H1 (cell line): ENCODE measurements around the gene COL19A1. TPM values are rescaled to one million over a fixed set of nuclear protein-coding genes. Genes with fewer than 3 reads are reported as not detected.

ENCODE experiments used
- CTCF ChIA-PET: fragments of 300-600 bp; sonication (Branson Sonifier 250); formaldehyde crosslinking; loops from one replicate; lab custom pipeline; 2021; ENCODE audit not compliant: partially characterized antibody; lab: Charles Lee
- POLR2A ChIA-PET: fragments of 300-600 bp; sonication (Branson Sonifier 250); formaldehyde crosslinking; loops from one replicate; lab custom pipeline; 2021; ENCODE audit warnings: inconsistent platforms; ENCODE audit not compliant: partially characterized antibody; lab: Charles Lee
- DNase-seq, 2 experiments: peaks; one replicate each; pipeline versions ENCODE4 v3.0.0 to v3.0.0-alpha.2; 2010 to 2022; ENCODE audit warnings: low spot score in 2 of 2, low read depth in 1 of 2, mixed read lengths in 1 of 2
- FAIRE-seq: peaks from 2 replicates; lab custom pipeline; 2011; peaks lifted over from hg19 to GRCh38; lab: Jason Lieb, UNC
- H2AFZ ChIP-seq: 2 replicates; pipeline ENCODE4 v1.8.1; 2012; ENCODE audit warnings: low read length, inconsistent platforms
- H2AK5ac ChIP-seq: 2 replicates; pipeline ENCODE4 v1.6.1; 2013; ENCODE audit warnings: low read depth, low read length
- H2BK120ac ChIP-seq: replicated peaks from 2 replicates; pipeline ENCODE3; 2013; ENCODE audit warnings: low read depth, low read length, inconsistent platforms
- H2BK12ac ChIP-seq: 2 replicates; pipeline ENCODE4 v1.6.1; 2013; ENCODE audit warnings: low read depth, low read length
- H2BK15ac ChIP-seq: 2 replicates; pipeline ENCODE4 v1.6.1; 2013; ENCODE audit warnings: low read length
- H2BK20ac ChIP-seq: 2 replicates; pipeline ENCODE4 v1.6.1; 2013; ENCODE audit warnings: low read length
- H2BK5ac ChIP-seq: 2 replicates; pipeline ENCODE4 v1.6.1; 2013; ENCODE audit warnings: low read depth, low read length
- H3K14ac ChIP-seq: 2 replicates; pipeline ENCODE4 v1.6.1; 2013; ENCODE audit warnings: inconsistent platforms; ENCODE audit not compliant: insufficient read length
- H3K18ac ChIP-seq: 2 replicates; pipeline ENCODE4 v1.6.1; 2013; ENCODE audit warnings: low read length; ENCODE audit errors: extremely low read depth
- H3K23ac ChIP-seq: 2 replicates; pipeline ENCODE4 v1.6.1; 2013; ENCODE audit warnings: inconsistent platforms; ENCODE audit not compliant: insufficient read length
- H3K23me2 ChIP-seq: 2 replicates; pipeline ENCODE4 v1.6.1; 2013; ENCODE audit warnings: low read depth, low read length
- H3K27ac ChIP-seq: 2 replicates; pipeline ENCODE4 v1.6.1; 2011; ENCODE audit warnings: low read depth, low read length, inconsistent platforms
- H3K27me3 ChIP-seq, 4 experiments: replicated peaks in 1 of 4; 1 replicate in 1 of 4; 2 replicates in 3 of 4; pipeline versions ENCODE4 v1.6.1 to v1.8.1; 2011 to 2013; ENCODE audit warnings: low read length in 3 of 4, mild to moderate bottlenecking in 3 of 4, inconsistent platforms in 2 of 4, mixed read lengths in 2 of 4, moderate library complexity in 1 of 4; ENCODE audit not compliant: control insufficient read depth in 3 of 4, insufficient read depth in 3 of 4; ENCODE audit errors: extremely low read depth in 1 of 4
- H3K36me3 ChIP-seq, 4 experiments: 2 replicates each; pipeline versions ENCODE4 v1.6.1 to v1.8.1; 2011 to 2013; ENCODE audit warnings: mild to moderate bottlenecking in 4 of 4, low read length in 3 of 4, moderate library complexity in 2 of 4, control low read depth in 1 of 4, inconsistent platforms in 1 of 4; ENCODE audit not compliant: insufficient read depth in 4 of 4, control insufficient read depth in 2 of 4
- H3K4ac ChIP-seq: replicated peaks from 2 replicates; pipeline ENCODE3; 2013; ENCODE audit warnings: low read length, low read depth, mixed read lengths, inconsistent platforms; ENCODE audit not compliant: insufficient read length
- H3K4me1 ChIP-seq, 4 experiments: replicated peaks in 1 of 4; 1 replicate in 1 of 4; 2 replicates in 3 of 4; pipeline versions ENCODE4 v1.6.1 to v1.8.1; 2011 to 2013; ENCODE audit warnings: low read length in 3 of 4, inconsistent platforms in 2 of 4, mixed read lengths in 1 of 4; ENCODE audit not compliant: insufficient read depth in 4 of 4, control insufficient read depth in 3 of 4
- H3K4me2 ChIP-seq, 2 experiments: 2 replicates each; pipeline versions ENCODE4 v1.6.1 to v1.8.1; 2011 to 2013; ENCODE audit warnings: low read depth in 2 of 2, low read length in 2 of 2, control low read depth in 1 of 2, inconsistent platforms in 1 of 2, mild to moderate bottlenecking in 1 of 2; ENCODE audit not compliant: insufficient read depth in 1 of 2
- H3K4me3 ChIP-seq, 4 experiments: fragments of 200-600, 300-600 bp in 1 of 4; sonication (generic), shearing (Covaris generic), sonication (Bioruptor Twin) in 1 of 4; 2 replicates each; pipeline versions ENCODE4 v1.5.1 to v1.8.1; 2011 to 2016; ENCODE audit warnings: low read length in 4 of 4, low read depth in 3 of 4, control low read depth in 2 of 4, inconsistent platforms in 2 of 4, mild to moderate bottlenecking in 2 of 4, mixed read lengths in 1 of 4, moderate library complexity in 1 of 4; ENCODE audit not compliant: insufficient read depth in 2 of 4; ENCODE audit errors: extremely low read depth in 1 of 4
- H3K56ac ChIP-seq: replicated peaks from 2 replicates; pipeline ENCODE3; 2013; ENCODE audit warnings: low read depth, mild to moderate bottlenecking, mixed read lengths, low read length, inconsistent platforms; ENCODE audit not compliant: insufficient read length
- H3K79me1 ChIP-seq: 2 replicates; pipeline ENCODE4 v1.6.1; 2013; ENCODE audit warnings: low read depth, low read length, control low read depth
- H3K79me2 ChIP-seq, 2 experiments: 2 replicates each; pipeline versions ENCODE4 v1.6.1 to v1.8.1; 2012 to 2013; ENCODE audit warnings: low read length in 2 of 2, mild to moderate bottlenecking in 2 of 2, inconsistent platforms in 1 of 2; ENCODE audit not compliant: insufficient read depth in 2 of 2, control insufficient read depth in 1 of 2
- H3K9ac ChIP-seq, 4 experiments: replicated peaks in 1 of 4; 1 replicate in 1 of 4; 2 replicates in 3 of 4; pipeline versions ENCODE4 v1.6.1 to v1.8.1; 2011 to 2013; ENCODE audit warnings: low read depth in 3 of 4, low read length in 3 of 4, control low read depth in 2 of 4, mild to moderate bottlenecking in 2 of 4, moderate library complexity in 2 of 4, inconsistent platforms in 1 of 4; ENCODE audit errors: extremely low read depth in 1 of 4
- H3K9me3 ChIP-seq, 2 experiments: 2 replicates each; pipeline versions ENCODE4 v1.6.1 to v1.8.1; 2012 to 2013; ENCODE audit warnings: mild to moderate bottlenecking in 2 of 2, moderate library complexity in 2 of 2, control low read depth in 1 of 2, inconsistent platforms in 1 of 2, low read depth in 1 of 2, low read length in 1 of 2, mixed read lengths in 1 of 2; ENCODE audit not compliant: insufficient read depth in 2 of 2
- H4K20me1 ChIP-seq, 2 experiments: replicated peaks in 1 of 2; 2 replicates each; pipeline versions ENCODE3 to v1.8.1; 2011 to 2013; ENCODE audit warnings: inconsistent platforms in 2 of 2, low read length in 2 of 2, mild to moderate bottlenecking in 1 of 2; ENCODE audit not compliant: insufficient read depth in 2 of 2, control insufficient read depth in 1 of 2
- H4K5ac ChIP-seq: 2 replicates; pipeline ENCODE4 v1.6.1; 2013; ENCODE audit warnings: low read length, low read depth, mixed read lengths, inconsistent platforms; ENCODE audit not compliant: insufficient read length
- H4K8ac ChIP-seq: 2 replicates; pipeline ENCODE4 v1.8.0; 2013; ENCODE audit warnings: mild to moderate bottlenecking, moderate library complexity, low read length, inconsistent platforms; ENCODE audit not compliant: insufficient read depth; ENCODE audit errors: extremely low read depth
- H4K91ac ChIP-seq: replicated peaks from 2 replicates; pipeline ENCODE3; 2013; ENCODE audit warnings: low read length, mixed read lengths, inconsistent platforms; ENCODE audit not compliant: insufficient read length
- BACH1 ChIP-seq: IDR thresholded peaks from 2 replicates; pipeline ENCODE4 v1.6.1; 2012; ENCODE audit warnings: low read length, improper control_type of control experiment
- KDM4A ChIP-seq: IDR thresholded peaks from one replicate; pipeline ENCODE4 v1.7.1; 2012; ENCODE audit warnings: low read depth, mild to moderate bottlenecking, moderate library complexity, low read length, inconsistent platforms; ENCODE audit not compliant: severe bottlenecking
- MAX ChIP-seq: IDR thresholded peaks from 2 replicates; pipeline ENCODE4 v1.6.1; 2012; ENCODE audit warnings: inconsistent platforms
- RXRA ChIP-seq: IDR thresholded peaks from 2 replicates; pipeline ENCODE4 v1.6.1; 2011; ENCODE audit warnings: low read depth, mild to moderate bottlenecking, low read length, moderate library complexity; ENCODE audit not compliant: insufficient read depth
- TAF7 ChIP-seq: optimal IDR thresholded peaks from 2 replicates; pipeline ENCODE3; 2011; ENCODE audit warnings: low read depth, mild to moderate bottlenecking, inconsistent platforms, low read length, moderate library complexity, borderline replicate concordance
- WGBS, 2 experiments: shearing (Covaris generic) in 1 of 2; methylation state at CpG; one replicate each; pipeline versions ENCODE4 v1.1.6 to v1.1.7; 2013 to 2015; ENCODE audit warnings: low lambda C conversion rate in 2 of 2, mixed read lengths in 2 of 2, inconsistent platforms in 1 of 2, low coverage in 1 of 2, missing lambda C conversion rate in 1 of 2; ENCODE audit not compliant: insufficient replicate concordance in 2 of 2, insufficient coverage in 1 of 2, insufficient read length in 1 of 2; ENCODE audit errors: extremely low coverage in 1 of 2, missing lambda C conversion rate in 1 of 2; 5-methylcytosine and 5-hydroxymethylcytosine counted together
- polyA plus RNA-seq, 7 experiments: library from polyadenylated mRNA; depleted of rRNA in 3 of 7; stranded (reverse) in 5 of 7; unstranded in 2 of 7; fragments of >200 nt in 5 of 7; fragments of 200-250 nt in 2 of 7; gene quantifications; 1 replicate in 5 of 7; 2 replicates in 1 of 7; 4 replicates in 1 of 7; pipeline versions ENCODE4 v1.2.1 to v1.2.3, GENCODE V29; 2011 to 2013; ENCODE audit warnings: missing spikeins in 2 of 7, mixed read lengths in 2 of 7
- total RNA-seq: library from RNA; stranded (reverse); fragmentation: NEBNext Ultra II Directional; extraction: Animal tissue kit (Norgen Biotek cat#: 25700); gene quantifications from 2 replicates; pipeline ENCODE4 v1.2.1, GENCODE V29; 2021

The COL19A1 gene
- total and polyA plus RNA-seq, 2 of the 8 experiments (the other 6 are each of a cell fraction or from before 2014, with no cell fraction given) = not detected

DNA sequence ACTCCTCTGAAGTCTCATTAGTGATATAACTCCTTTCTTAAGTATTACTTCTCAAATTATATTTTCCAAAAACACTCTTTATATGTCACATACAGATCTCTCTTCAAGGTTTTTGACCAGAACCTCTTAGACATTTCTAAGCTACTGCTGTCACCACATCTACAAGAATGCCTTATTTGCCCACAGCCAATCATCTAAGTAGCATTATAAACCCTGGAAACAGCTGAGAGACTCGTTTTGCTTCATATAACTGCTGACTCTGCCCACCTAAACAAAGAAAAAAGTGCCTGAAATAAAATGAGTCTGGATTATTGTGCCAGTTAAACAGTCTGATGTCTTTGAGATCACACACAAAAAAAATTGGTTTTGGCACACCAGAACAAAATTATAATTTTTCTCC is 270.6 kb downstream of the COL19A1 start:
- no peak overlapping the region for H4K8ac ChIP-seq
- H3K27me3 ChIP-seq = no peaks in the 10 kb centered on the region
- H3K4ac ChIP-seq = no peak overlapping the region
- H4K5ac ChIP-seq = no peak overlapping the region
- TF ChIP-seq RXRA = no peak
- no peak for TF ChIP-seq MAX
- TF ChIP-seq BACH1 = no peak
- no peak for TF ChIP-seq TAF7
- no peak for TF ChIP-seq KDM4A
- no peaks in the 10 kb centered on the region for H3K23me2 ChIP-seq
- no peaks in the 10 kb centered on the region for H3K9me3 ChIP-seq
- H3K4me3 ChIP-seq = no peak overlapping the region
- no peak overlapping the region for H4K91ac ChIP-seq
- no peak overlapping the region for H2BK12ac ChIP-seq
- POLR2A ChIA-PET = no interaction called here
- H2BK20ac ChIP-seq = no peak overlapping the region
- H2AFZ ChIP-seq = no peak overlapping the region
- no peaks in the 10 kb centered on the region for H3K36me3 ChIP-seq
- 85% methylated on average over 1 of the region's 1 CpG; no CpG with 5 or more reads in 1 of the 2 experiments for WGBS, 2 experiments
- no peak overlapping the region for H3K14ac ChIP-seq
- H3K18ac ChIP-seq = no peak overlapping the region
- H3K27ac ChIP-seq = no peak overlapping the region
- no peak overlapping the region for H3K56ac ChIP-seq
- no peak overlapping the region for H2AK5ac ChIP-seq
- FAIRE-seq (no peak), DNase-seq (no peak)
- CTCF ChIA-PET = interaction anchor here (1.6 kb wide), 1 partner anchor 29 kb away, joined by 7 read pairs; no protein-coding TSS in a partner anchor
- H2BK15ac ChIP-seq = no peak overlapping the region
- no peaks in the 10 kb centered on the region for H3K79me1 ChIP-seq
- H3K23ac ChIP-seq = no peak overlapping the region
- H4K20me1 ChIP-seq = no peaks in the 10 kb centered on the region
- no peak overlapping the region for H2BK5ac ChIP-seq
- no peak overlapping the region for H3K9ac ChIP-seq
- H3K79me2 ChIP-seq = no peaks in the 10 kb centered on the region
- H3K4me1 ChIP-seq = peaks cover 0 to 14% (median 3%) of the 10 kb centered on the region in 4 experiments; a peak in 3 of 7 replicates
- H2BK120ac ChIP-seq = no peak overlapping the region
- H3K4me2 ChIP-seq = no peak overlapping the region
